ENCODE data around the gene DNAH14.

DNA sequence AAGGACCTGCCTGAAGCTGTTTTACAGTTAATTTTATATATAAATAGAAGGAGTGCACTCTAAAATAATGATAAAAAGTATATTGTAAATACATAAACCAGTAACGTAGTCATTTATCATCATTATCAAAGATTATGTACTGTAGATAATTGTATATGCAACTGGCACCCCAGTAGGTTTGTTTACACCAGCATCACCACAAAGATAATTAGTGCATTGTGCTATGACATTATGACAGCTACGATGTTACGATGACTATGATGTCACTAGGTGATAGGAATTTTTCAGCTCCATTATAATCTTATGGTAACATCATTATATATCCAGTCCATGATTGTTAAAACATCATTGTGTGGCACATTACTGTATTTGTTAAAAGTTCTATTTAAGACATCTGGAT lies 313.1 kb downstream of the DNAH14 start:
- TF ChIP-seq TAF1 (conservative IDR thresholded peaks at IDR 0.05) (no peak), YY1 (IDR thresholded peaks at IDR 0.05) (no peak), GABPA (IDR thresholded peaks at IDR 0.05 in 1 of 2, conservative IDR thresholded peaks at IDR 0.05 in 1 of 2) (no peak)
- TF ChIP-seq, protein P1, sequence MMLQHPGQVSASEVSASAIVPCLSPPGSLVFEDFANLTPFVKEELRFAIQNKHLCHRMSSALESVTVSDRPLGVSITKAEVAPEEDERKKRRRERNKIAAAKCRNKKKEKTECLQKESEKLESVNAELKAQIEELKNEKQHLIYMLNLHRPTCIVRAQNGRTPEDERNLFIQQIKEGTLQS (IDR thresholded peaks at IDR 0.05) = no peak
- TF ChIP-seq, protein P2, sequence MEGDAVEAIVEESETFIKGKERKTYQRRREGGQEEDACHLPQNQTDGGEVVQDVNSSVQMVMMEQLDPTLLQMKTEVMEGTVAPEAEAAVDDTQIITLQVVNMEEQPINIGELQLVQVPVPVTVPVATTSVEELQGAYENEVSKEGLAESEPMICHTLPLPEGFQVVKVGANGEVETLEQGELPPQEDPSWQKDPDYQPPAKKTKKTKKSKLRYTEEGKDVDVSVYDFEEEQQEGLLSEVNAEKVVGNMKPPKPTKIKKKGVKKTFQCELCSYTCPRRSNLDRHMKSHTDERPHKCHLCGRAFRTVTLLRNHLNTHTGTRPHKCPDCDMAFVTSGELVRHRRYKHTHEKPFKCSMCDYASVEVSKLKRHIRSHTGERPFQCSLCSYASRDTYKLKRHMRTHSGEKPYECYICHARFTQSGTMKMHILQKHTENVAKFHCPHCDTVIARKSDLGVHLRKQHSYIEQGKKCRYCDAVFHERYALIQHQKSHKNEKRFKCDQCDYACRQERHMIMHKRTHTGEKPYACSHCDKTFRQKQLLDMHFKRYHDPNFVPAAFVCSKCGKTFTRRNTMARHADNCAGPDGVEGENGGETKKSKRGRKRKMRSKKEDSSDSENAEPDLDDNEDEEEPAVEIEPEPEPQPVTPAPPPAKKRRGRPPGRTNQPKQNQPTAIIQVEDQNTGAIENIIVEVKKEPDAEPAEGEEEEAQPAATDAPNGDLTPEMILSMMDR (IDR thresholded peaks at IDR 0.05; ENCODE audit: low read depth, low read length, missing input control) = no peak
- TF ChIP-seq, protein P3, sequence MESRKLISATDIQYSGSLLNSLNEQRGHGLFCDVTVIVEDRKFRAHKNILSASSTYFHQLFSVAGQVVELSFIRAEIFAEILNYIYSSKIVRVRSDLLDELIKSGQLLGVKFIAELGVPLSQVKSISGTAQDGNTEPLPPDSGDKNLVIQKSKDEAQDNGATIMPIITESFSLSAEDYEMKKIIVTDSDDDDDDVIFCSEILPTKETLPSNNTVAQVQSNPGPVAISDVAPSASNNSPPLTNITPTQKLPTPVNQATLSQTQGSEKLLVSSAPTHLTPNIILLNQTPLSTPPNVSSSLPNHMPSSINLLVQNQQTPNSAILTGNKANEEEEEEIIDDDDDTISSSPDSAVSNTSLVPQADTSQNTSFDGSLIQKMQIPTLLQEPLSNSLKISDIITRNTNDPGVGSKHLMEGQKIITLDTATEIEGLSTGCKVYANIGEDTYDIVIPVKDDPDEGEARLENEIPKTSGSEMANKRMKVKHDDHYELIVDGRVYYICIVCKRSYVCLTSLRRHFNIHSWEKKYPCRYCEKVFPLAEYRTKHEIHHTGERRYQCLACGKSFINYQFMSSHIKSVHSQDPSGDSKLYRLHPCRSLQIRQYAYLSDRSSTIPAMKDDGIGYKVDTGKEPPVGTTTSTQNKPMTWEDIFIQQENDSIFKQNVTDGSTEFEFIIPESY (IDR thresholded peaks at IDR 0.05) = no peak
